ENCODE data around the gene PABPN1L.

DNA sequence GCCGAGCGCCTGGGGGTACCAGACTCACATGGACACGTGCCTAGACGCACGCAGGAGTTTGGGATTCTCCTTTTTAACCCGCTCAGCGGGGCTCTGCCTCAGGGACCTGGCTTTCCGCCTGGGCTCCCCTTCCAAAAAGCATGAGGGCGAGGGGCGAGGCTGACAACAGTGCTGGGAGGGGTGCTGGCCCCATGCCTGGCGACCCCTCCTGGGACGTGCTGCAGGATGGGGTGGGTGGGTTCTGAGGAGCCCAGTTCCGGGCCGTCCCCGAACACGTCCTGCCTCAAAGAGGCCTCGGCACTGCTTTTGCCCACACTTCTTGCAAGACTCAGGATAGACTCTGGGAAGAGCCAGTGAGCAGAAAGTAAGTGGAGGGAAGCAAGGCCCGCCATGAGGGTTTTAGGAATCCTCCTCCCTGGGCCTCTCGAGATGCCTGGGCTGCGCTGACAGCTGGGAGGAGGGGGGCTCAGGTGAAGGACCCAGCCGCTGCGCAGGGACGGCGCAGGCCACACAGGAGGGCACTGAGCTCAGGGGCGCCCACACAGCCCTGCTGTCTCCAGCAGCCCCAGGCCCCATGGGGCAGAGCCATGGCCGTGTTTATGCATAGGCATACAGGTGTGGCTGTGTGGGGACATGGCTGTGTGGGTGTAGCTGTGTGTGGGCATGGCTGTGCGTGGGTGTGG, 15.4 kb upstream of the PABPN1L start:
- no peak for TF ChIP-seq CTCF (IDR thresholded peaks at IDR 0.05)
- no peak for TF ChIP-seq POLR2AphosphoS5 (IDR thresholded peaks at IDR 0.05)
